Nephron (organoid): ENCODE measurements around the gene CHST4.

Experiments
- H3K27ac Mint-ChIP-seq, 3 experiments: 2 replicates each; pipeline ENCODE4 v1.8.0; 2020; ENCODE audit warnings: mixed read lengths in 3 of 3, mild to moderate bottlenecking in 2 of 3, moderate library complexity in 1 of 3
- H3K27me3 Mint-ChIP-seq: 2 replicates; pipeline ENCODE4 v1.8.0; 2021; ENCODE audit warnings: low read depth, mild to moderate bottlenecking, moderate library complexity, mixed read lengths
- H3K36me3 Mint-ChIP-seq: 2 replicates; pipeline ENCODE4 v1.8.0; 2020; ENCODE audit warnings: low read depth, mixed read lengths
- H3K4me1 Mint-ChIP-seq: 2 replicates; pipeline ENCODE4 v1.8.0; 2020; ENCODE audit warnings: mixed read lengths
- H3K4me3 Mint-ChIP-seq, 3 experiments: 2 replicates each; pipeline ENCODE4 v1.8.0; 2020; ENCODE audit warnings: mild to moderate bottlenecking in 3 of 3, mixed read lengths in 3 of 3, moderate library complexity in 2 of 3
- H3K9me3 Mint-ChIP-seq: 2 replicates; pipeline ENCODE4 v1.8.0; 2020; ENCODE audit warnings: mixed read lengths
- TF ChIP-seq, protein P1 (sequence below), 3 experiments: fragments of 200-600 bp; sonication (generic); IDR thresholded peaks; one replicate each; pipeline ENCODE4 v1.5.0; 2021; ENCODE audit warnings: antibody characterized with exemption in 3 of 3; ENCODE audit not compliant: unreplicated experiment in 3 of 3

CHST4 gene

DNA sequence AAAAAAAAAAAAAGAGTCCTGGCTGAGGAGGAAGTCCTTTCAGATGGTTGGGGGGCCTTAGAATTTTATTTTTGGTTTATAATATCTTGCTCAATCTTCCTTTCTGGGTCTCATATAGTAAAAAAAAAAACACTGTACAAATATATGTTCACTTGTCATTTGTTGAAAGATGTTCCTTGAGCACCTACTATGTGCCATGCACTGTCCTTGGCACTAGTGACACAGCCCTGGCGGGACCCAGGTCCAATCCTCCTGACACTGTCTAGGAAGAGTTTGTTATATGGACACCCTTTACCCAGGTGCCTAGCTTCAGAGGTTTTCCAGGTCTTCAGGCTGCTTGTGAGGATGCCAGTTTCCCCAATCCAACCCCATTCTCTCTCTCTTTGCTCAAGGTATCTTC, 2.0 kb downstream of the CHST4 start:
- Mint-ChIP-seq H3K27ac (no peak overlapping the region), H3K4me3 (no peak overlapping the region), H3K9me3 (no peaks in the 10 kb centered on the region), H3K36me3 (no peaks in the 10 kb centered on the region), H3K27me3 (peaks cover 13% of the 10 kb centered on the region), H3K4me1 (peaks cover 21% of the 10 kb centered on the region)
- TF ChIP-seq, protein P1, sequence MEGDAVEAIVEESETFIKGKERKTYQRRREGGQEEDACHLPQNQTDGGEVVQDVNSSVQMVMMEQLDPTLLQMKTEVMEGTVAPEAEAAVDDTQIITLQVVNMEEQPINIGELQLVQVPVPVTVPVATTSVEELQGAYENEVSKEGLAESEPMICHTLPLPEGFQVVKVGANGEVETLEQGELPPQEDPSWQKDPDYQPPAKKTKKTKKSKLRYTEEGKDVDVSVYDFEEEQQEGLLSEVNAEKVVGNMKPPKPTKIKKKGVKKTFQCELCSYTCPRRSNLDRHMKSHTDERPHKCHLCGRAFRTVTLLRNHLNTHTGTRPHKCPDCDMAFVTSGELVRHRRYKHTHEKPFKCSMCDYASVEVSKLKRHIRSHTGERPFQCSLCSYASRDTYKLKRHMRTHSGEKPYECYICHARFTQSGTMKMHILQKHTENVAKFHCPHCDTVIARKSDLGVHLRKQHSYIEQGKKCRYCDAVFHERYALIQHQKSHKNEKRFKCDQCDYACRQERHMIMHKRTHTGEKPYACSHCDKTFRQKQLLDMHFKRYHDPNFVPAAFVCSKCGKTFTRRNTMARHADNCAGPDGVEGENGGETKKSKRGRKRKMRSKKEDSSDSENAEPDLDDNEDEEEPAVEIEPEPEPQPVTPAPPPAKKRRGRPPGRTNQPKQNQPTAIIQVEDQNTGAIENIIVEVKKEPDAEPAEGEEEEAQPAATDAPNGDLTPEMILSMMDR (IDR thresholded peaks at IDR 0.05; ENCODE audit: unreplicated experiment in 3 of 3), result no peak

DNA sequence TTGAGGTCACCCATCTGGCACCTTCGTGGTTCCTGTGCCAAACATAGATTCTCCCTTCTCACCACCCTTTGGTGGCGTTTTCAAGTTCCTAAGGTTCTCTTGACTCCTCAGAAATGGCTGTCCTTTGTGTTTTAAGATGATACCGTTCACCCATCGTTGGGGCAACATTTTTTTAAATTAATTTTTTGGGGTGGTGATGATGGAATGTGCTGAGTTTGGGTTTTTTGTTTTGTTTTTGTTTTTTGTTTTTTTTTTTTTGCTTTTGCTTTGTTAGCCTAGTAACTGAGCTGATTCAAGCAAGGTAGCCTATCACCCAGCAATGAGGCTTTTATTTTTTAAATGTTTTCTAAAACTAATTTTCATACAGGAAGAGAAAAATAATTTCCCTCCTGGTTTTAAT, 2.6 kb downstream of the CHST4 start:
- TF ChIP-seq, protein P1 (IDR thresholded peaks at IDR 0.05; ENCODE audit: unreplicated experiment in 3 of 3), result no peak
- Mint-ChIP-seq H3K27me3 (peaks cover 13% of the 10 kb centered on the region), H3K27ac (no peak overlapping the region), H3K36me3 (no peaks in the 10 kb centered on the region), H3K4me1 (peaks cover 21% of the 10 kb centered on the region), H3K9me3 (no peaks in the 10 kb centered on the region), H3K4me3 (no peak overlapping the region)

DNA sequence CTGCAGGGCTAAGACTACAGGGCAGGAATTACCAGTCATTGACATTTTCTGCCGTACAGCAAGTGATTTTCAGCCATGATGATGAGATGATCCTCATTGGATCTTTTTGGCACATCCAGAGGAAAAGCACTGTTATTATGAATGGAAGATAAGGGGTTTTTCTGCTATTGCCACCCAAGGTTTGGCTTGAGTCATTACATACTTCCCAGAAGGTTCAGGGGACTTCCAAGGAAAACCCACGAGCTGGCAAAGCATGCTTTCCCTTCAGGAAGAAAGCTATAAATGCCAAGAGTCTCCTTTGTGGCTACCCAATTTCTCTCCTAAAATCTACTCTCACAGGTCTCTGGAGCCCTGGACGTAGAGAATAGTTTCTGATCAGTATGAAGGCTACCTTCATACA, 6.1 kb downstream of the CHST4 start:
- TF ChIP-seq, protein P1 (IDR thresholded peaks at IDR 0.05; ENCODE audit: unreplicated experiment in 3 of 3), result no peak

DNA sequence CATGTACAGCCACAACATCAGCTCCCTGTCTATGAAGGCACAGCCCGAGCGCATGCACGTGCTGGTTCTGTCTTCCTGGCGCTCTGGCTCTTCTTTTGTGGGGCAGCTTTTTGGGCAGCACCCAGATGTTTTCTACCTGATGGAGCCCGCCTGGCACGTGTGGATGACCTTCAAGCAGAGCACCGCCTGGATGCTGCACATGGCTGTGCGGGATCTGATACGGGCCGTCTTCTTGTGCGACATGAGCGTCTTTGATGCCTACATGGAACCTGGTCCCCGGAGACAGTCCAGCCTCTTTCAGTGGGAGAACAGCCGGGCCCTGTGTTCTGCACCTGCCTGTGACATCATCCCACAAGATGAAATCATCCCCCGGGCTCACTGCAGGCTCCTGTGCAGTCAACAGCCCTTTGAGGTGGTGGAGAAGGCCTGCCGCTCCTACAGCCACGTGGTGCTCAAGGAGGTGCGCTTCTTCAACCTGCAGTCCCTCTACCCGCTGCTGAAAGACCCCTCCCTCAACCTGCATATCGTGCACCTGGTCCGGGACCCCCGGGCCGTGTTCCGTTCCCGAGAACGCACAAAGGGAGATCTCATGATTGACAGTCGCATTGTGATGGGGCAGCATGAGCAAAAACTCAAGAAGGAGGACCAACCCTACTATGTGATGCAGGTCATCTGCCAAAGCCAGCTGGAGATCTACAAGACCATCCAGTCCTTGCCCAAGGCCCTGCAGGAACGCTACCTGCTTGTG, 10.7 kb downstream of the CHST4 start:
- no peaks in the 10 kb centered on the region for H3K27me3 Mint-ChIP-seq

More for the DNA sequence above, 6.1 kb downstream of the CHST4 start:
- no peak overlapping the region for H3K4me3 Mint-ChIP-seq
- H3K4me1 Mint-ChIP-seq, result no peaks in the 10 kb centered on the region
- H3K27ac Mint-ChIP-seq, result no peak overlapping the region
- peaks cover 3% of the 10 kb centered on the region for H3K27me3 Mint-ChIP-seq
- no peaks in the 10 kb centered on the region for H3K9me3 Mint-ChIP-seq
- H3K36me3 Mint-ChIP-seq, result no peaks in the 10 kb centered on the region

GRCh38 chr16:71537643-71538042, 11.4 kb downstream of the CHST4 start:
- no peaks in the 10 kb centered on the region for H3K4me1 Mint-ChIP-seq
- TF ChIP-seq, protein P1 (IDR thresholded peaks at IDR 0.05; ENCODE audit: unreplicated experiment in 3 of 3), result peak; percentile 28 to 56 (median 45)

More for the DNA sequence above, 10.7 kb downstream of the CHST4 start:
- Mint-ChIP-seq H3K36me3 (no peaks in the 10 kb centered on the region), H3K4me1 (no peaks in the 10 kb centered on the region), H3K27ac (no peak overlapping the region), H3K4me3 (no peak overlapping the region), H3K9me3 (no peaks in the 10 kb centered on the region)
- TF ChIP-seq, protein P1 (IDR thresholded peaks at IDR 0.05; ENCODE audit: unreplicated experiment in 3 of 3), result no peak

DNA sequence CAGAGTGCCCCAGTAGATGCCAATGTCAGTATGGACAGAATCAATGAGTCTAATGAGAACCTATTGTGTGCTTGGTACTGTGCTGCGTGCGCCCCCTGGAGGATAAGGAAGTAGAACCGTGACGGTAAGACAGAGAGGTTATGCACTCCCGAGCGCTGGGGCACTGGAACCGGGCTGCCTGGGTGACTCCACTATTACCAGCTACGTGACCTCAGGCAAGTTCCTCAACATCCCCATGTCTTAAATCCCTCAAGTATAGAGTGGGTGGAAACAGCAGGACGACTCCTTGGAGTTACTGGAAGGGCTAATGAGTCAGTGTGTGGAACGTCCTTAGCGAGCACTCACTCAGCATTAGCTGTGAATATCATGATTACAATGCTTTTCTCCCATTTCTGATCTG, 16.2 kb downstream of the CHST4 start:
- Mint-ChIP-seq H3K9me3 (no peaks in the 10 kb centered on the region), H3K27ac (no peak overlapping the region), H3K4me3 (no peak overlapping the region), H3K36me3 (no peaks in the 10 kb centered on the region), H3K27me3 (peaks cover 4% of the 10 kb centered on the region), H3K4me1 (no peaks in the 10 kb centered on the region)
- TF ChIP-seq, protein P1 (IDR thresholded peaks at IDR 0.05; ENCODE audit: unreplicated experiment in 3 of 3), result peak in 2 of 3 experiments; percentile 16 to 33

More at GRCh38 chr16:71537643-71538042, 11.4 kb downstream of the CHST4 start:
- H3K27me3 Mint-ChIP-seq, result peaks cover 4% of the 10 kb centered on the region
- no peak overlapping the region for H3K4me3 Mint-ChIP-seq
- no peaks in the 10 kb centered on the region for H3K9me3 Mint-ChIP-seq
- no peaks in the 10 kb centered on the region for H3K36me3 Mint-ChIP-seq
- no peak overlapping the region for H3K27ac Mint-ChIP-seq
